Activated CD4-positive, alpha-beta T cell treated with anti-CD3 and anti-CD28 coated beads for 4 hours (primary cell): ENCODE measurements around the gene NGDN.

Source experiments
- DNase-seq, 2 donors: peaks; one replicate each; pipeline ENCODE4 v3.0.0-alpha.2; 2020

NGDN gene

DNA sequence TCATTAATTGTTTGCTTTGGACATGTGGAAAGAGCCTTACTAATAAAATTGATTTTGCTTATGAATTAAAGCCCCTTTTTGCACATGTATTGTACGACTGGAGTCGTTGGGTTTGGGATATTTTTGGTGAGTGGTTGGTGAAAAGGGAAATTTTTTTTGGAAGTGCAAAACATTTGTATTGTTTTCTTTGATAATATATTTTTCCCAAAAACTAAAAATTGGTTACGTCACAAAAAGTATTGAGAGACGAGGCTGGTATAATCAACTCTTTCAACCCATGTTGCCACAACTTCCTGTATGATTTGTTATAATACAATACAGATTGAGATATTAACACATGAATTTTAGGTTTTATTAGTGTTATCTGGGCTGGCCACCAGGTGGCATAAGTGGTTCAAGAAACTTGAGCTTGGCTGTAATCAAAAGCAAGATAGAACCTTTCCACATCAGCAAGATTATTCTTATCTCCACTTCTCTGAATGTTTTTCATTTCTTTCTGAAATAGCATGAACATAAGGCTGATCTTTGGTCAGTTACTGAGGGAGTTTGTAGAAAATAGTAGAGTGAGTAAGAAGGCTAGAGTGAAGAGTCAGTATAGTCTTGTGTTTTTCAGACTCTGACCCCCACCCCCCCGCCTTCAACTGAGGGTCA lies 8.7 kb downstream of the NGDN start:
- peak; percentile 57 to 73 for DNase-seq

DNA sequence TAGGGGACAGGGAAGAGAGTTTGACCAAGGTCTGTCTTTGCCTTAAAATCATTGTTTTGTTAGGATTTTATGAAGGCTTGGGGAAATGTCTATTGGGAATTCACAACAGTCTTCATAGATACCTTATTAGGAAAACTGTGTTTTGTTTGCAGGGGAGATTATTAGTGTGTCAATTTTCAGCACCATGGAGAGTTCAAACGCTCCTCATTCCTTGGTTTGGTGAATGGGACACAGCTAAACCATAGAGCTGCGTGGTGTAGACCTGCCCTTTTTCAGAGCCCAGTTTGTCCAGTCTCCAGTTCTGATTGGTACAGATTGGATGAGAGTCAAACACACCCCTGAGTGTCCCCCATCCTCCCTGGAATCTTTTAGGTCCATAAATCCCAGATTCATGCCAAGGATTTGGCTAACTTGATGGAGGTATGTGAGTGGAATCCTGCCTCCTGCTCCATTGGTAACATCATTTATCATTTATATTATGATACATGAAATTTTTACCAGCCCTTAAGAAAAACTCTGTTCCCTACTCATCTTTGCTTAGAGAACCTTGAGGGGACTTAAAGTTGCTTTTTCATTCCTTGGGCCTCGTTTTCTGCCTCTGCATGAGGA lies 12.0 kb downstream of the NGDN start:
- DNase-seq: no peak

- DNase-seq: no peak
Observed at GRCh38 chr14:23481979-23482822, 12.7 kb downstream of the NGDN start.

GRCh38 chr14:23482823-23483148 lies 13.3 kb downstream of the NGDN start:
- DNase-seq: no peak

GRCh38 chr14:23483236-23483854 lies 13.8 kb downstream of the NGDN start:
- DNase-seq: no peak

DNA sequence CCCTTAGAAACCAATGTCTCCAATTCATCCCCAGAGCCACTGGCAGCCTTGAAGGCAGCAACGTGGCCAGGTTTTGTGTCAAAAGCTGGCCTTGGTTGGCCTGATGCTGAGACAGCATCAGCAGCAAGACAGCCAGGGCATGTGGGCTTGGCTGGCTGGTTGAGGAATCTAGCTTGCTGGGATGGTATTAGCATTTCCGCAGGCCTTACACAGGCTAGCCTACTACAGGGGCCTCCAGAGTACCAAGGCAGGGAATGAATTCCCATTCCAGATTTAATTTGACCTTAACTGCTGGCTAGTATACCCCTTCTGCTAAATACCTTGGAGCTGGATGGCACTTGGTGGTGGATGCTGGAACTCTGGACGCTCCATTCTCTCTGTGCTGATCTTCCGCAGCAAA lies 15.8 kb downstream of the NGDN start:
- no peak for DNase-seq

DNA sequence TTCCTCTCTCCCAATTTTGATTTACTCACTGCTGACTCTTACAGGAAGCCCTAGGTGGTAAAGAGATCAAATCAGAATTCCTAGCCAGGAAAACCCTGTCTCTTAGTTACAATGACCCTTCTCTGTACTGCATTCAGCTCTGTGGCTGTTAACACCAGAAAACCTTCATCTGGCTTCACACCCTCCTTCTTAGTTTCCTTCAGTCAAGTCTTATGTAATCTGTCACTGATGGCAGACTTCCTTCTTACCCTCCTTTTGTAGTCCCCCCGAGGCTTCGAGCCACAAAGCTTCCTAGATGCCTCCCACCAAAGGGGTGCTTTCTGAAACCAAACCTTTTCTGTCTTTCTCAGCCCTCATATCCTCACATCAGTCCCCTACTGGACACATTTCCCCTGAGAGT lies 16.5 kb downstream of the NGDN start:
- no peak for DNase-seq

- DNase-seq: no peak
Observed at GRCh38 chr14:23487216-23487615, 17.7 kb downstream of the NGDN start.

GRCh38 chr14:23492618-23493272 lies 23.2 kb downstream of the NGDN start:
- no peak for DNase-seq

GRCh38 chr14:23494223-23494622 lies 24.7 kb downstream of the NGDN start:
- DNase-seq: no peak

DNA sequence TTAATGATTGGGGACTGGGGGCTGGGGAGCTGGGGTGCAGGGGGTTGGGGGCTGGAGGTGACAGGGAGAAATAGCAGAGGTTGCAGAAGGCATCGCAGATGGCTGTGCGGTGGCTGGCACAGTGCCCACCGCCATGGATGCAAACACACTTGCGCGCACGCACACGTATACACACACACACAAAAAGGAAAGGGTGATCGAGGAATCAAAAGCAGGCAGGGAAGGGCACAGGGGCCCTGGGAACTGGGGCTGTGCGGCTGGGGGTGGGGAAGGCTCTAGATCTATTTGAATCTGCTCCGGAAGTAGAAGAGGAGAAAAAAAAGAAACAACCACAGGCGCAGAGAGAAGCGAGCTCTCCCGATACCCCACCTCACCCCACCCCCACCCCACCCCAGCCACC lies 42.7 kb downstream of the NGDN start:
- DNase-seq: no peak

- DNase-seq: no peak
Observed at GRCh38 chr14:23513005-23513817, 43.7 kb downstream of the NGDN start.

DNA sequence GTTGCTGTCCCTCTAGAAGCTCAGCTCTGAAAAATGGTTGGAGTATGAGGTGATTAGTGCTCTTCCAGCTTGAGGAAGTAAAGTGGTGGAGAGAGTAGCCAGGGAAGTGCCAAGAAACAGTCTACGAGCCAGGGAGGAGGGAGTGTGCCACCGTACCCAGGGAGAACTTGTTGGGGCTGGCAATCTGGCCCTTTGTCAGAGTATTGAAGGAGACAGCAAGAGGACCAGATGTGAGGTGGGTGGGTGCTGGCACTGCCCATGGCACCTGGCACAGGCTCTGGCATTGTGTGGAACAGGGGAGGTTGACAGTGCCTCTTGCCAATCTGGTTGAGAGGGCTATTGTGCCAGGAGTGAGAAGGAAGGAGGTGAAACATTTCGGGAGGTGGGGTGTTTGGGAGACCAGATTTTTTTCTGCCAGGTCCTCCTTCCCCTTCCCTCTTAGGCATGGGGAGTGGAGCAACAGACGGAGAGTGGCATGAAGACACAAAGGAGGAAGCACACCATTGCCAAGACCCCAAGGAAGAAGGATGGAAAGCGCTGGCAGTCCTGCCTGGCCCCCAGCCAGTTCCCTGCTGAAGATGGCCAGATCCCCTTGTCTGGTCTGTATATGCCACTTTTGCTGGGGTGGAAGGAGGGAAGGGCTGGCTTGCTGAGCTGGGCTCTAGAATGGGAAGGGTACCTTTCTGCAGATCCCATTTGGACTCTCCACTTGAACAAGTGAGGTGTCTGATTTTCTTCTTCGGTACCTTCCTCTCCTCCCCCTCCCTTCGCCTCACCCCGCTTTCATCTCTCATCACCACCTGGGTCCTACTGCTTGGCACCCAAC lies 44.5 kb downstream of the NGDN start:
- no peak for DNase-seq

DNA sequence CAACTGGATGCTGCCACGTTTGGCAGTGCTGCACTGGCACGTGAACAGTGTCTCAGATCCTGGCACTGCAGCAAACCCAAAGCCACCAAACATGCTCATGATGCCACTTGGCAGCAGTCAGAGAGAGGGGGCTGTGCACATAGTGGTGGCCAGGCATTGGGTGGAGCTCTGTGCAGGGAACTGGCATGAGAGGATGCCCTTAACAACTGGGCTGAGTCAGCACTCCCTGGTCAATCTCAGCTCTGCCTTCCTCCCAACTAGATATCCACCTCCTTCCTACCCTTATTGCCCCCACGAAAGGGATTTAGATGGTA lies 45.1 kb downstream of the NGDN start:
- DNase-seq: no peak

DNA sequence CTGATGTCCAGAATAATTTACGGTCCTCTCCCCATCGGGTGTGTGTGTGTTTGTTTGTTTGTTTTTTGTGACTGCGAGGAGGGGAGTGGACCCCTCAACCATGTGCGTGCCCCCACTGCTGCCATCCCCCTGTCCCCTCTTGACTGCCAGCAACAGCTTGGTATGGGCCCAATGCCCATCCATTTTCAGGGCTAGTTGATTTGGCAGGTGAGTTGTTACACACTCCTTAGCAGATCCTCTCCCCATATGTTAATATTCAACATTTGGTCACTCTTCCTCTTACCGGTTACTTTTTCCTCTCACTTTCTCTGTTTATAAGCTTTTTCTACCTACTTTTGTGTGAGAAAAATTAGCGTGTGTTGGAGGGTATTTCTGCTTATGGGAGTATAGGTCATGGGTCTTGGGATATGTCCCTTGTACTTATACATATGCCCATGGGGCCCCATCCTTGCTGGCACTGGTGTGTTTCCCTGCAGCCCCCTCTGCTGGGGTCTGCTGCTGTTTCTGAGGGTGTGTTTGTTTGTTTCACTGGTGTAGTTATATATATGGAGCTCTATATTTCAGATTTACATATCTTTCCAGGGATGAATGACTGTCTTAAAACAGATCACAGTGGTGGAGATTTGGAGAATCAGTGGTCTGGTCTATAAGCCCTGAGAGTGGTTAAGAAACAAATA lies 48.3 kb downstream of the NGDN start:
- no peak for DNase-seq

GRCh38 chr14:23518709-23519108 lies 49.2 kb downstream of the NGDN start:
- DNase-seq: no peak

DNA sequence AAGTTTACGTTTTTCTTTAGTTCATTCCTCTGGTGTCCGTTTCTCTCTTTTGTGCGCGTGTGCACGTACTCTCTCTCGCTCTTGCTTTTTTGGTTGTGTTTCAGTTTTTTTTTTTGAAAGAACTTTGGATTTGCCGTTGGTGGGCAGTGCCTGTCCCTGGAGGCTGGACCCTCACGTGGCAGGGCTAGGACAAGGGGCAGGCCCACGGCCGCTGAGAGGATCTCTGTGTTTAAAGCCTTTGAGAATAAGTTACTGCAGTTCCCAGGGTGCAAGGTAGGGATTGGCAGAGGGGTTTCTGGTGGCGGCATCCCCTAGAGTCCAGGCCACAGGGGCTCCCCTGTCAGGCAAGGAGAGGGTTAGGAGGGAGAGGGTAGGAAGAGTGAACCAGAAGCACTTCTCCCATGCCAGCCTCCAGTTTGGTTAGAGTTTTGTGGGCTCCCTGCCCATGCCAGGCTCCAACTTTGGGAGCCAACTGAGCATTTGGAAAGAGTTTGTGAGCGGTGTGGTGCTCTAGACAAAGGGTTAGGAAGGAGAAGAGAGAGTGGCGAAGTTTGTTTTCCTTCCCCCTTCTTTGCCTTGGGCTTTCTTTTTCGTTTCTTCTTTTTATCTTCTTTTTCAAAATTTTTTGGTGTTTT lies 51.5 kb downstream of the NGDN start:
- DNase-seq: no peak

GRCh38 chr14:23521785-23522640 lies 52.5 kb downstream of the NGDN start:
- DNase-seq: no peak

- no peak for DNase-seq
Observed at GRCh38 chr14:23522643-23523198, 53.2 kb downstream of the NGDN start.
